ENCODE measurements around the gene KIAA0753.

The KIAA0753 gene

GRCh38 chr17:6543079-6544010 is 97.2 kb downstream of the KIAA0753 start:
- Mint-ChIP-seq H3K27me3 (peaks cover 8 to 27% of the 10 kb centered on the region in 2 donors), H3K4me1 (peaks cover 2 to 4% of the 10 kb centered on the region in 2 donors), H3K4me3 (no peak overlapping the region), H3K9me3 (peaks cover 0 to 7% of the 10 kb centered on the region in 2 donors), H3K27ac (no peak overlapping the region), H3K36me3 (peaks cover 0 to 6% of the 10 kb centered on the region in 2 donors)
- ATAC-seq (replicated peaks) (no peak), DNase-seq (no peak)

- H3K4me3 Mint-ChIP-seq: no peak overlapping the region
- H3K36me3 Mint-ChIP-seq: peaks cover 0 to 6% of the 10 kb centered on the region in 2 donors
- no peak for ATAC-seq (replicated peaks)
- no peaks in the 10 kb centered on the region for H3K4me1 Mint-ChIP-seq
- H3K9me3 Mint-ChIP-seq: peaks cover 0 to 7% of the 10 kb centered on the region in 2 donors
- no peak for DNase-seq
- H3K27ac Mint-ChIP-seq: no peak overlapping the region
- H3K27me3 Mint-ChIP-seq: peaks cover 9 to 23% of the 10 kb centered on the region in 2 donors
Measured at GRCh38 chr17:6542577-6542976, 97.9 kb downstream of the KIAA0753 start.

GRCh38 chr17:6541886-6542285 is 98.6 kb downstream of the KIAA0753 start:
- peaks cover 0 to 6% of the 10 kb centered on the region in 2 donors for H3K36me3 Mint-ChIP-seq
- ATAC-seq (replicated peaks) (no peak), DNase-seq (no peak)
- peaks cover 0 to 7% of the 10 kb centered on the region in 2 donors for H3K9me3 Mint-ChIP-seq
- no peaks in the 10 kb centered on the region for H3K4me1 Mint-ChIP-seq
- peaks cover 11 to 23% of the 10 kb centered on the region in 2 donors for H3K27me3 Mint-ChIP-seq
- no peak overlapping the region for H3K4me3 Mint-ChIP-seq
- no peak overlapping the region for H3K27ac Mint-ChIP-seq

- Mint-ChIP-seq H3K9me3 (peaks cover 0 to 7% of the 10 kb centered on the region in 2 donors), H3K4me3 (no peak overlapping the region)
- DNase-seq: no peak
Measured at GRCh38 chr17:6539871-6540270, 100.6 kb downstream of the KIAA0753 start.

GRCh38 chr17:6536566-6537065 is 103.9 kb downstream of the KIAA0753 start:
- DNase-seq (no peak), ATAC-seq (replicated peaks) (no peak)
- H3K27me3 Mint-ChIP-seq: peaks cover 16 to 28% of the 10 kb centered on the region in 2 donors
- H3K9me3 Mint-ChIP-seq: peaks cover 0 to 7% of the 10 kb centered on the region in 2 donors
- H3K27ac Mint-ChIP-seq: no peak overlapping the region
- no peaks in the 10 kb centered on the region for H3K4me1 Mint-ChIP-seq
- H3K4me3 Mint-ChIP-seq: no peak overlapping the region
- H3K36me3 Mint-ChIP-seq: peaks cover 7 to 8% of the 10 kb centered on the region in 2 donors

More at GRCh38 chr17:6539871-6540270, 100.6 kb downstream of the KIAA0753 start:
- H3K27ac Mint-ChIP-seq: no peak overlapping the region
- H3K4me1 Mint-ChIP-seq: no peaks in the 10 kb centered on the region
- peaks cover 11 to 19% of the 10 kb centered on the region in 2 donors for H3K27me3 Mint-ChIP-seq
- ATAC-seq (replicated peaks): no peak
- H3K36me3 Mint-ChIP-seq: peaks cover 5 to 6% of the 10 kb centered on the region in 2 donors

GRCh38 chr17:6536053-6536452 is 104.5 kb downstream of the KIAA0753 start:
- H3K27me3 Mint-ChIP-seq: peaks cover 12 to 23% of the 10 kb centered on the region in 2 donors
- no peaks in the 10 kb centered on the region for H3K4me1 Mint-ChIP-seq
- H3K36me3 Mint-ChIP-seq: peaks cover 7 to 8% of the 10 kb centered on the region in 2 donors
- H3K27ac Mint-ChIP-seq: no peak overlapping the region
- ATAC-seq (replicated peaks) (no peak), DNase-seq (no peak)
- H3K9me3 Mint-ChIP-seq: peaks cover 0 to 7% of the 10 kb centered on the region in 2 donors
- no peak overlapping the region for H3K4me3 Mint-ChIP-seq

- Mint-ChIP-seq H3K9me3 (peaks cover 0 to 7% of the 10 kb centered on the region in 2 donors), H3K4me1 (no peaks in the 10 kb centered on the region), H3K27ac (no peak overlapping the region), H3K4me3 (no peak overlapping the region), H3K36me3 (peaks cover 7 to 8% of the 10 kb centered on the region in 2 donors), H3K27me3 (peaks cover 8 to 19% of the 10 kb centered on the region in 2 donors)
- ATAC-seq (replicated peaks) (no peak), DNase-seq (no peak)
Measured at GRCh38 chr17:6534846-6535514, 105.5 kb downstream of the KIAA0753 start.

GRCh38 chr17:6532441-6532885 is 108.0 kb downstream of the KIAA0753 start:
- DNase-seq: no peak

GRCh38 chr17:6531575-6531974 is 108.9 kb downstream of the KIAA0753 start:
- Mint-ChIP-seq H3K27ac (no peak overlapping the region), H3K27me3 (peaks cover 5 to 14% of the 10 kb centered on the region in 2 donors), H3K4me3 (no peak overlapping the region), H3K9me3 (no peaks in the 10 kb centered on the region), H3K4me1 (no peaks in the 10 kb centered on the region), H3K36me3 (peaks cover 2 to 7% of the 10 kb centered on the region in 2 donors)
- ATAC-seq (replicated peaks): no peak
- no peak for DNase-seq

More at GRCh38 chr17:6532441-6532885, 108.0 kb downstream of the KIAA0753 start:
- H3K4me1 Mint-ChIP-seq: no peaks in the 10 kb centered on the region
- H3K9me3 Mint-ChIP-seq: no peaks in the 10 kb centered on the region
- H3K27ac Mint-ChIP-seq: no peak overlapping the region
- H3K27me3 Mint-ChIP-seq: peaks cover 6 to 14% of the 10 kb centered on the region in 2 donors
- no peak for ATAC-seq (replicated peaks)
- peaks cover 2 to 7% of the 10 kb centered on the region in 2 donors for H3K36me3 Mint-ChIP-seq
- no peak overlapping the region for H3K4me3 Mint-ChIP-seq

GRCh38 chr17:6530324-6530920 is 110.1 kb downstream of the KIAA0753 start:
- peaks cover 2 to 7% of the 10 kb centered on the region in 2 donors for H3K36me3 Mint-ChIP-seq

GRCh38 chr17:6528557-6528956 is 112.0 kb downstream of the KIAA0753 start:
- no peaks in the 10 kb centered on the region for H3K9me3 Mint-ChIP-seq
- peaks cover 5% of the 10 kb centered on the region in 2 donors for H3K27me3 Mint-ChIP-seq
- no peaks in the 10 kb centered on the region for H3K4me1 Mint-ChIP-seq
- ATAC-seq (replicated peaks) (no peak), DNase-seq (no peak)
- H3K36me3 Mint-ChIP-seq: no peaks in the 10 kb centered on the region
- H3K4me3 Mint-ChIP-seq: no peak overlapping the region
- H3K27ac Mint-ChIP-seq: no peak overlapping the region

More at GRCh38 chr17:6530324-6530920, 110.1 kb downstream of the KIAA0753 start:
- Mint-ChIP-seq H3K4me1 (no peaks in the 10 kb centered on the region), H3K27ac (no peak overlapping the region), H3K9me3 (no peaks in the 10 kb centered on the region), H3K4me3 (no peak overlapping the region), H3K27me3 (peaks cover 5 to 14% of the 10 kb centered on the region in 2 donors)
- no peak for DNase-seq
- ATAC-seq (replicated peaks): no peak
